Non-pigmented ciliary epithelial cell (primary cell): ENCODE results near the gene SMU1.
A peak's percentile ranks its signal among the peaks of the same experiment; 100 is the strongest.
"Not testable (repeated sequence)": the region's sequence is repeated elsewhere in the genome, so short reads cannot be mapped to it uniquely, and the experiment has no call there.

Experiments used
- DNase-seq: peaks from one replicate; pipeline ENCODE4 v3.0.0-alpha.2; 2010; ENCODE audit warnings: low read depth

The SMU1 gene

GRCh38 chr9:33105504-33105903 lies 29.0 kb upstream of the SMU1 start:
- no peak for DNase-seq

- no peak for DNase-seq
Measured at GRCh38 chr9:33104401-33104800, 27.9 kb upstream of the SMU1 start.

- no peak for DNase-seq
Measured at GRCh38 chr9:33103501-33104281, 27.2 kb upstream of the SMU1 start.

- no peak for DNase-seq
Measured at GRCh38 chr9:33102551-33103210, 26.2 kb upstream of the SMU1 start.

GRCh38 chr9:33101104-33101951 lies 24.9 kb upstream of the SMU1 start:
- no peak for DNase-seq

GRCh38 chr9:33099754-33100153 lies 23.3 kb upstream of the SMU1 start:
- DNase-seq = no peak

GRCh38 chr9:33097192-33097591 lies 20.7 kb upstream of the SMU1 start:
- DNase-seq = no peak

- DNase-seq = no peak
Measured at GRCh38 chr9:33092634-33093033, 16.2 kb upstream of the SMU1 start.

- not testable (repeated sequence) for DNase-seq
Measured at GRCh38 chr9:33085672-33086071, 9.2 kb upstream of the SMU1 start.

- DNase-seq = no peak
Measured at GRCh38 chr9:33082538-33083326, 6.3 kb upstream of the SMU1 start.

- DNase-seq = no peak
Measured at GRCh38 chr9:33082128-33082527, 5.7 kb upstream of the SMU1 start.

- peak; percentile 68 for DNase-seq
Measured at GRCh38 chr9:33081128-33081851, 4.8 kb upstream of the SMU1 start.

GRCh38 chr9:33080534-33080933 lies 4.1 kb upstream of the SMU1 start:
- DNase-seq = no peak

GRCh38 chr9:33068991-33069390 lies 7.5 kb downstream of the SMU1 start:
- no peak for DNase-seq

GRCh38 chr9:33065157-33066076 lies 11.1 kb downstream of the SMU1 start:
- DNase-seq = no peak

- DNase-seq = no peak
Measured at GRCh38 chr9:33051144-33051543, 25.3 kb downstream of the SMU1 start.

- DNase-seq = no peak
Measured at GRCh38 chr9:33049680-33050361, 26.7 kb downstream of the SMU1 start.

- DNase-seq = no peak
Measured at GRCh38 chr9:33048054-33048465, 28.4 kb downstream of the SMU1 start.

- DNase-seq = no peak
Measured at GRCh38 chr9:33046061-33046460, 30.4 kb downstream of the SMU1 start.
